Measurements from ENCODE around the gene STK38L. TPM values are rescaled to one million over a fixed set of nuclear protein-coding genes. Genes with fewer than 3 reads are reported as not detected.

Gene STK38L
- polyA plus RNA-seq, 2 donors: 10.9 to 11.9 TPM

DNA sequence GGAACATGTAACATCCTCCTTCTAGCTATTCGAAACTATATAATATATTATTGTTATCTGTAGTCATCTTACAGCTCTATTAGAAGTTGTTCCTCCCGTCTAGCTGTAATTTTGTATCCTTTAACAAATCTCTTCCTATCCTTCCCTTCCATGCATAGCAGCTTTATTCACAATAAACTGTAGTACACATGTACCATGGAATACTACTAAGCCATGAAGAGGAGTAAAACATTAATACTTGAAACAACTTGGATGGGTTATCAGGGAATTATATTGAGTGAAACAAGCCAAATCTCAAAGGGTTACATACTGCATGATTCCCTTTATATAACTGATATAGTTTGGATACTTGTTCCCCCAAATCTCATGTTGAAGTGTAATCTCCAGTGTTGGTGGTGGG is 33.9 kb upstream of the STK38L start:
- H3K27me3 ChIP-seq (ENCODE audit: control insufficient read depth in 1 of 2, insufficient read depth in 2 of 2, low read length in 2 of 2): no peaks in the 10 kb centered on the region
- H3K4me3 ChIP-seq (ENCODE audit: low read depth in 1 of 2, low read length in 2 of 2): no peak overlapping the region
- no peaks in the 10 kb centered on the region for H3K4me1 ChIP-seq (ENCODE audit: control insufficient read depth in 2 of 2, insufficient read depth in 2 of 2, low read length in 1 of 2)
- no peaks in the 10 kb centered on the region for H3K9me3 ChIP-seq (ENCODE audit: control insufficient read depth in 2 of 2, insufficient read depth in 1 of 2, low read depth in 1 of 2, low read length in 1 of 2)
- WGBS, 2 donors: 95 to 97% methylated on average over 2 of the region's 2 CpGs
- no peak overlapping the region for H3K27ac ChIP-seq (ENCODE audit: low read depth in 2 of 2, low read length in 1 of 2)
- H3K36me3 ChIP-seq (ENCODE audit: control insufficient read depth in 2 of 2, insufficient read depth in 2 of 2, low read length in 1 of 2): no peaks in the 10 kb centered on the region

DNA sequence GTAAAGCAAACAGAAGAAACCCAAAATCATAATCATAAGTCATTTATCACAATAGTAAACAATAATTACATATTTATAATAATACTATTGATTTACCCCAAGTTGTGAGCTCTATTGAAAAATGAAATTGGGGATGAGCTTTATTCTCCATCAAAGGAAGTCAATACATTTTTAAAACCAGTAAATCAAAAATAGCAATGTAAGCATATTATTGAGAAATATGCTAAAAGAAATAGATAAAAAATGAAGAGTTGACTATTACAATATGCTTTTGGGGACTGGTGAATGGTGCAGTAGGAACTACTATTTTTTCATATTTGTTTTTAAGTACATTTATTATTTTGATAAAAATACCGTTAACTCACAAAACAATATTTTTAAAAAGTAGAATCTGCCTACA is 31.2 kb upstream of the STK38L start:
- Histone ChIP-seq H3K27me3 (ENCODE audit: control insufficient read depth in 1 of 2, insufficient read depth in 2 of 2, low read length in 2 of 2) (no peaks in the 10 kb centered on the region), H3K27ac (ENCODE audit: low read depth in 2 of 2, low read length in 1 of 2) (no peak overlapping the region), H3K4me3 (ENCODE audit: low read depth in 1 of 2, low read length in 2 of 2) (no peak overlapping the region), H3K36me3 (ENCODE audit: control insufficient read depth in 2 of 2, insufficient read depth in 2 of 2, low read length in 1 of 2) (no peaks in the 10 kb centered on the region), H3K9me3 (ENCODE audit: control insufficient read depth in 2 of 2, insufficient read depth in 1 of 2, low read depth in 1 of 2, low read length in 1 of 2) (no peaks in the 10 kb centered on the region), H3K4me1 (ENCODE audit: control insufficient read depth in 2 of 2, insufficient read depth in 2 of 2, low read length in 1 of 2) (no peaks in the 10 kb centered on the region)
- 90 to 95% methylated on average over 1 of the region's 1 CpG for WGBS, 2 donors

DNA sequence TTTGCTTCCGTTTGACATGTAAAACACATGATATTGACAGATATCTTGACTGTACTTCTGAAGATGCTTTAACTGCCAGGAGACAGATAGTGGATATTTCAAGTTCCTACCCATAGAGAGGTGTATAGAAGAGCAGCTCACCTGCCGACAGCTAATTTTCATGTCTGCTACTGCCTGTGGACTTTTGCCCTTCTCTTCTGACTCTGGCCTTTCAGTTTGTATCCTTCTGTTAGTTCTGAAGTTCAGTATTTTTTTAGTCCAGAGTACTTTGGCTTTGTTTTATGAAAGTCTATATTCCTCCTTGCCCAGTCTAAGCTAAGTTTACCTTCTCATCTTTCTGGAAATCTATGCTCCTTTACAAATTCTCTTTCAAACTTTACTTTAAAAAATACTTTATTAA is 30.8 kb upstream of the STK38L start:
- 88 to 92% methylated on average over 2 of the region's 2 CpGs for WGBS, 2 donors
- H3K36me3 ChIP-seq (ENCODE audit: control insufficient read depth in 2 of 2, insufficient read depth in 2 of 2, low read length in 1 of 2): no peaks in the 10 kb centered on the region
- H3K9me3 ChIP-seq (ENCODE audit: control insufficient read depth in 2 of 2, insufficient read depth in 1 of 2, low read depth in 1 of 2, low read length in 1 of 2): no peaks in the 10 kb centered on the region
- H3K27ac ChIP-seq (ENCODE audit: low read depth in 2 of 2, low read length in 1 of 2): no peak overlapping the region
- no peaks in the 10 kb centered on the region for H3K4me1 ChIP-seq (ENCODE audit: control insufficient read depth in 2 of 2, insufficient read depth in 2 of 2, low read length in 1 of 2)
- no peaks in the 10 kb centered on the region for H3K27me3 ChIP-seq (ENCODE audit: control insufficient read depth in 1 of 2, insufficient read depth in 2 of 2, low read length in 2 of 2)
- H3K4me3 ChIP-seq (ENCODE audit: low read depth in 1 of 2, low read length in 2 of 2): no peak overlapping the region

DNA sequence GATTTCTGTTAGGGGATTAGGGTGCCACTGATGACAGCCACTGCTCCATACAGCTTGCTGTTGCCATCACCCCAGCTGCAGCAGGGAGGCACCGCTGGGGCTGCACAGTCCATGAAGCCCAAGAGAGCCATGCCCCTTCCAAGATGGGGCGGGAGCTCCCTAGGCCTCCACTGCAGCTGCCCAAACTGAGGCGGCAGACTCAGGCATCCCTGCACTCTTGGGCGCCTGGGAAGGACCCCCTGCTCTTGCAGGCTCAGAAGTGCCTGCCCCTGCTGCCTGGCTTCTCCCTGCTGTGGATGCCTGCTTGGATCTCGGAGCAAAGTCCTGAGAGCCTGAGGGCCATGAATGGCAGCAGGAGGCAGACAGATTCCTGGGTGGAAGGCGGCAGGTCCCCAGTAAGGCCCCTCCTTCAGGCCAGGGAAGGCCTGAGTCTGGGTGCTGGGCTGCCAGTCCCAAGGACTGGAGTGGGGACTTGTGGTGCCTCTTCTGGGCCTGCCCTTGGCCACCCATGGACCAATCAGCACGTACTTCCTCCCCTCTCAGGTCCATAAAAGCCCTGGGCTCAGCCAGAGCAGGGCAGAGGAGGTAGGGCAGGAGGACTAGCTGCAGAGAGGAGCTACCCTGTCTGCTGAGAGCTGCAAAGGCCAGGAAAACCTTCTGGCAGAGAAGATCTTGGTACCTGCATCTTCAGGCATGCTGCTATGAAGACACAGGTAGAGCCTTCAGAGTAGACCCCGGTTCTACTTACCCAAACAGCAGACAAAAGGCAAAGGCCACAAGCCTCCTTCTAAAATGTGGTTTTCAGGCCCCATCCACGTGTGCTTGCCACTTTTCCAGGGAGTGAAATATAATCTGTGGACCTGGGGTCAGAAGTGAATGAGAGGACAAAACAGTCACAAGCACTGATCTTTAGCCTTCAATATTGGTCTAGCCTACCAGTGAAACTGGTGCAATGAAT is 30.0 kb upstream of the STK38L start:
- Histone ChIP-seq H3K4me3 (ENCODE audit: low read depth in 1 of 2, low read length in 2 of 2) (no peak overlapping the region), H3K9me3 (ENCODE audit: control insufficient read depth in 2 of 2, insufficient read depth in 1 of 2, low read depth in 1 of 2, low read length in 1 of 2) (no peaks in the 10 kb centered on the region), H3K27me3 (ENCODE audit: control insufficient read depth in 1 of 2, insufficient read depth in 2 of 2, low read length in 2 of 2) (no peaks in the 10 kb centered on the region), H3K4me1 (ENCODE audit: control insufficient read depth in 2 of 2, insufficient read depth in 2 of 2, low read length in 1 of 2) (no peaks in the 10 kb centered on the region), H3K36me3 (ENCODE audit: control insufficient read depth in 2 of 2, insufficient read depth in 2 of 2, low read length in 1 of 2) (no peaks in the 10 kb centered on the region), H3K27ac (ENCODE audit: low read depth in 2 of 2, low read length in 1 of 2) (no peak overlapping the region)
- 94% methylated on average over 9 of the region's 9 CpGs for WGBS, 2 donors

DNA sequence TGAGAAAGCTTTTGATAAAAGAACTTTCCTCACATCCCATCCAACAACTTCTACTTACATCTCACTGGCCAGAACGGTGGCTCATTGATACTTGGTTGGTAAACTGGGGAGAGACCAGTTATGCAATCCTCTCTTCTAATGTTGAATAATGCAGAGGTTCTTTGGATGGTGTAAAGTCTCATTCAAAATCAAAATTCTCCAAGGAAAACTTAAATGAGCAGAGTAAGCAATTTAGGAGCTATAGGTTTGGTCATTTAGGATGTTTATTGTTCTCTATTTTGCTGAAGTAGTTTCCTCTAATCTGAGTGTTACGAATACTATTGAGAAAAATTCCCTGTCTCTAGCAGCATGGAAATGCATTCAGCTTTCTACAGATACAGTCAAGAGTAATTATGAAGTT is 26.5 kb upstream of the STK38L start:
- Histone ChIP-seq H3K27me3 (ENCODE audit: control insufficient read depth in 1 of 2, insufficient read depth in 2 of 2, low read length in 2 of 2) (no peaks in the 10 kb centered on the region), H3K4me1 (ENCODE audit: control insufficient read depth in 2 of 2, insufficient read depth in 2 of 2, low read length in 1 of 2) (peaks cover 0 to 3% of the 10 kb centered on the region in 2 donors), H3K27ac (ENCODE audit: low read depth in 2 of 2, low read length in 1 of 2) (no peak overlapping the region), H3K4me3 (ENCODE audit: low read depth in 1 of 2, low read length in 2 of 2) (no peak overlapping the region), H3K36me3 (ENCODE audit: control insufficient read depth in 2 of 2, insufficient read depth in 2 of 2, low read length in 1 of 2) (no peaks in the 10 kb centered on the region), H3K9me3 (ENCODE audit: control insufficient read depth in 2 of 2, insufficient read depth in 1 of 2, low read depth in 1 of 2, low read length in 1 of 2) (no peaks in the 10 kb centered on the region)
- WGBS, 2 donors: 92% methylated on average over 2 of the region's 2 CpGs

DNA sequence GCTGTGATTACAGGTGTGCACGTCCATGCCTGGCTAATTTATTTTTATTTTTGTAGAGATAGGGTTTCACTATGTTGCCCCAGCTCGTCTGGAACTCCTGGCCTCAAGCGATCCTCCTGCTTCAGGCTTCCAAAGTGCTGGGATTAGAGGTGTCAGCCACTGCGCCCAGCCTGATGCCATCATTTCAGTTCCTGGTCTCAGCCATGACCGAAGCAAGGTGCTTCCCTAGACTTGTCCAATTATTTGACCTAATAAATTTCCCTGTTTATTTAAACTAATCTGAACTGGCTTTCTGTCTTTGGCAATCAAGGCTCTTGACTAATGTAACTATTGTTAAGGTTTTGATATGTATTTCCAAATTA is 24.4 kb upstream of the STK38L start:
- H3K4me1 ChIP-seq (ENCODE audit: control insufficient read depth in 2 of 2, insufficient read depth in 2 of 2, low read length in 1 of 2): peaks cover 0 to 3% of the 10 kb centered on the region in 2 donors
- no peak overlapping the region for H3K27ac ChIP-seq (ENCODE audit: low read depth in 2 of 2, low read length in 1 of 2)
- no peak overlapping the region for H3K4me3 ChIP-seq (ENCODE audit: low read depth in 1 of 2, low read length in 2 of 2)
- no peaks in the 10 kb centered on the region for H3K27me3 ChIP-seq (ENCODE audit: control insufficient read depth in 1 of 2, insufficient read depth in 2 of 2, low read length in 2 of 2)
- WGBS, 2 donors: 58 to 66% methylated on average over 5 of the region's 5 CpGs
- H3K36me3 ChIP-seq (ENCODE audit: control insufficient read depth in 2 of 2, insufficient read depth in 2 of 2, low read length in 1 of 2): no peaks in the 10 kb centered on the region
- no peaks in the 10 kb centered on the region for H3K9me3 ChIP-seq (ENCODE audit: control insufficient read depth in 2 of 2, insufficient read depth in 1 of 2, low read depth in 1 of 2, low read length in 1 of 2)

DNA sequence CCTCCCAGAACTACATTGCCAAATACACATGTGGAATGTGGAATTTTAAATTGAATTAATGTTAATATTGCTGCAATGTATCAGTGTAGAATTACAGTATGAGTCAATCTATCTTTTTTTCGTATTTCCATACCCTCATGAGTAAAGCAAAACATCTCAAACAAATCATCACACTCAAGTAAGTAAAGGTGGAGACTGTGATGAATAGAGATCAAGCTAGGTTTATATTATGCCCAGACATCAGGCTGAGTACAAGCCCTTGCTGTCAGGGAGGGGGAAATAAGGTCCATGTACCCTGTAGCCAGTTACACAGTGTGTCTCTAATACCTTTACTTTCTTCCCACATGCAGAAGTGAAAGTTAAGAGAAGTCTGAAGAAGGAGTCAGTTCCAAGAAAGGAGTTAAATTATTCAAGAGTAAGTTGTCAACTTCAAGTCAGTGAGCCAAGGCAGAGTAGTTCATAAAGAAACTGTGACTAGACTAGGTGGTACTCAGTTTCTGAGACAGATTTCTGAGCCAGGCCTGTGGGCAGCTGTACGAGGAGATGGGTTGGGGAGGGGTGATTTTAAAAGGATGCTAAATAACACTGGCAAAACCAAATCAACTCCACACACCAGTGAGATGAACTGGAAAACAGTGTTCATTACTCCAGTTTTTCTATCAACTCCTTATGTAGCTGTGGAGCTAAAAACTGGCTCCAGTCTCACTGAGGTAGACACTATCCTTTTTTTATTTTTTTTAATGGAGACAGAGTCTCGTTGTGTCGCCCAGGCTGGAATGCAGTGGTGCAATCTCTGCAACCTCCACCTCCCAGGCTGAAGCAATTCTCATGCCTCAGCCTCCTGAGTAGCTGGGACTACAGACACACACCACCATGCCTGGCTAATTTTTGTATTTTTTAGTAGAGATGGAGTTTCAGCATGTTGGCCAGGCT is 23.8 kb upstream of the STK38L start:
- Histone ChIP-seq H3K27ac (ENCODE audit: low read depth in 2 of 2, low read length in 1 of 2) (no peak overlapping the region), H3K4me3 (ENCODE audit: low read depth in 1 of 2, low read length in 2 of 2) (no peak overlapping the region), H3K27me3 (ENCODE audit: control insufficient read depth in 1 of 2, insufficient read depth in 2 of 2, low read length in 2 of 2) (no peaks in the 10 kb centered on the region), H3K9me3 (ENCODE audit: control insufficient read depth in 2 of 2, insufficient read depth in 1 of 2, low read depth in 1 of 2, low read length in 1 of 2) (no peaks in the 10 kb centered on the region), H3K4me1 (ENCODE audit: control insufficient read depth in 2 of 2, insufficient read depth in 2 of 2, low read length in 1 of 2) (peaks cover 0 to 3% of the 10 kb centered on the region in 2 donors), H3K36me3 (ENCODE audit: control insufficient read depth in 2 of 2, insufficient read depth in 2 of 2, low read length in 1 of 2) (no peaks in the 10 kb centered on the region)
- WGBS, 2 donors: 65 to 66% methylated on average over 4 of the region's 4 CpGs

DNA sequence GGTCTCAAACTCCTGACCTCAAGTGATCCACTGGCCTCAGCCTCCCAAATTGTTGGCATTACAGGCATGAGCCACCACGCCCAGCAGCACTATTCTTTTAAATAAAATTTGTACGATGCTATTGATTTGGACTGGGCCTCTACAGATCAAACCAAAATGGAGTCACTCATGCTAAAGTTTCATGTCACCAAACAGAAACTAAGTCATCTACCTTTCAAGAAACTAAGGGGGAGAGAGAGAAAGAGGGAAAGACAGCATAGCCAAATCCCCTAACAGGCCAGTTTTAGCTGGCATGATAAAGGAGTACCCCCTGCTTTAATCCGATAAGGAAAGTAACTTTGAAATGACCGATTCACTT is 23.1 kb upstream of the STK38L start:
- WGBS, 2 donors: 88 to 90% methylated on average over 4 of the region's 4 CpGs

DNA sequence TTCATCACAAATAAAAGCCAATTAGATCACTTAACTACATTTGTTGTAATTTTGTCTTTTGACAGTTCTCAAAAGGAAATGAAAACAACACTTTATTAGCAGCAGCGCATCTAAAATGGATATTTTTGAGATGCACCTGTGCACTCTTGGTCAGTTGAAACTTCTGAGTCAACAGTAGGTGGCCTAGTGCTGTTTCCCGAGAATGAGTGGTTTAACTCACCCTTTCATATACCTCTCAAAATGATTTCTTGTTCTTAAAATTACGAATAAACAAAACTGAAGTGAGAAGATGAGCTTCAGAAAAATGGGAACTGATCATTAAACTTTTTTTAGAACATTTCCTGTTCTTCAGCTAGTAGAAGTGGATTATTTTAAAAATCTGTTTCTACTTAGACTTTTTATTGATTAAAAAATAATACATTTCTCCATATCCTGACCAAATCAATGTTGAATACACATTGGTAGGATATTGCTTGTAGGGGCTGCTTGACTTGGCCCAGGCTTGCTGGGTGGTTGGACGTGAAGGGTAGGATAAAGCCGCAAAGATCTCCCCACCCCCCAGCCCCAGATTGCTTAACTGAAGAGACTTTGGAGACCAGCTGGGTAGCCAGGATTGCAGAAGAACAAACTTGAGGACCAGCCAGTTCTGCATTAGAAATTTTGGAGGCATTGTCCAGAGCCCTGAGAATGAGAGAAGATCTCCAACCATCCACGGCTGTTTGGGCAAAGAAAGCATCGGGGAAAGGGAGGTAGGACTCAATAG is 22.3 kb upstream of the STK38L start:
- no peak overlapping the region for H3K4me3 ChIP-seq (ENCODE audit: low read depth in 1 of 2, low read length in 2 of 2)
- H3K36me3 ChIP-seq (ENCODE audit: control insufficient read depth in 2 of 2, insufficient read depth in 2 of 2, low read length in 1 of 2): no peaks in the 10 kb centered on the region
- no peak overlapping the region for H3K27ac ChIP-seq (ENCODE audit: low read depth in 2 of 2, low read length in 1 of 2)
- no peaks in the 10 kb centered on the region for H3K27me3 ChIP-seq (ENCODE audit: control insufficient read depth in 1 of 2, insufficient read depth in 2 of 2, low read length in 2 of 2)
- WGBS, 2 donors: 84 to 90% methylated on average over 7 of the region's 7 CpGs
- H3K9me3 ChIP-seq (ENCODE audit: control insufficient read depth in 2 of 2, insufficient read depth in 1 of 2, low read depth in 1 of 2, low read length in 1 of 2): no peaks in the 10 kb centered on the region
- H3K4me1 ChIP-seq (ENCODE audit: control insufficient read depth in 2 of 2, insufficient read depth in 2 of 2, low read length in 1 of 2): peaks cover 0 to 3% of the 10 kb centered on the region in 2 donors

More for the DNA sequence above, 23.1 kb upstream of the STK38L start:
- Histone ChIP-seq H3K36me3 (ENCODE audit: control insufficient read depth in 2 of 2, insufficient read depth in 2 of 2, low read length in 1 of 2) (no peaks in the 10 kb centered on the region), H3K4me1 (ENCODE audit: control insufficient read depth in 2 of 2, insufficient read depth in 2 of 2, low read length in 1 of 2) (peaks cover 0 to 3% of the 10 kb centered on the region in 2 donors), H3K9me3 (ENCODE audit: control insufficient read depth in 2 of 2, insufficient read depth in 1 of 2, low read depth in 1 of 2, low read length in 1 of 2) (no peaks in the 10 kb centered on the region), H3K4me3 (ENCODE audit: low read depth in 1 of 2, low read length in 2 of 2) (no peak overlapping the region), H3K27ac (ENCODE audit: low read depth in 2 of 2, low read length in 1 of 2) (no peak overlapping the region), H3K27me3 (ENCODE audit: control insufficient read depth in 1 of 2, insufficient read depth in 2 of 2, low read length in 2 of 2) (no peaks in the 10 kb centered on the region)
